Pancreas (tissue), 10 donors: Measurements from ENCODE around the gene ITLN1. TPM values are rescaled to one million over a fixed set of nuclear protein-coding genes. Genes with fewer than 3 reads are reported as not detected.
"Not testable (repeated sequence)": the region's sequence is repeated elsewhere in the genome, so short reads cannot be mapped to it uniquely, and the experiment has no call there.

ENCODE experiments used
- ATAC-seq, 4 donors: fragments of 200-7000 bp; cut with Tn5 transposase; one replicate each; pipeline versions ENCODE4 v1.8.0 to v1.9.1; 2020; ENCODE audit warnings: mild to moderate bottlenecking in 4 of 4, moderate library complexity in 4 of 4
- DNase-seq, 6 donors: peaks; one replicate each; pipeline ENCODE4 v3.0.0-alpha.2; 2020
- FAIRE-seq: peaks from 2 replicates; lab custom pipeline; 2012; peaks lifted over from hg19 to GRCh38; lab: Jason Lieb, UNC
- H3K27ac ChIP-seq, 4 donors: fragments of 200-600 bp; sonication (generic); 1 replicate in 3 of 4; 2 replicates in 1 of 4; pipeline versions ENCODE4 v1.5.0 to v1.8.0; 2020
- H3K27me3 ChIP-seq, 4 donors: fragments of 200-600 bp; one replicate each; pipeline ENCODE4 v1.8.0; 2021
- H3K36me3 ChIP-seq, 3 donors: fragments of 200-600 bp; sonication (generic) in 1 of 3; one replicate each; pipeline versions ENCODE4 v1.5.0 to v1.8.0; 2020 to 2021
- H3K4me1 ChIP-seq, 3 donors: fragments of 200-600 bp; one replicate each; pipeline ENCODE4 v1.8.0; 2021
- H3K4me3 ChIP-seq, 4 donors: fragments of 200-600 bp; sonication (generic) in 2 of 4; one replicate each; pipeline versions ENCODE4 v1.5.0 to v1.8.0; 2020 to 2021
- H3K9me3 ChIP-seq, 4 donors: fragments of 200-600 bp; one replicate each; pipeline ENCODE4 v1.8.0; 2021
- WGBS, 2 donors: extraction: QIAGEN DNeasy Blood & Tissue Kit; methylation state at CpG; one replicate each; pipeline ENCODE4 v1.1.7; 2013; 5-methylcytosine and 5-hydroxymethylcytosine counted together
- intact Hi-C, 3 donors: fragments of 100-400 bp; cut with DNase I; formaldehyde crosslinking; loops; one replicate each; pipeline versions ENCODE4 v1.11.1 to v1.14.2; 2022
- polyA plus RNA-seq, 2 donors: library from polyadenylated mRNA; stranded (reverse); fragments of 200-250 nt; gene quantifications; one replicate each; pipeline ENCODE4 v1.2.3, GENCODE V29; 2013
- total RNA-seq, 6 donors: library from RNA; stranded (reverse); fragmentation: NEBNext Ultra II Directional in 4 of 6; extraction: Animal tissue kit (Norgen Biotek cat#: 25700) in 4 of 6; gene quantifications; one replicate each; pipeline versions ENCODE4 v1.2.1 to v1.2.4, GENCODE V29; 2021 to 2023
- TF ChIP-seq, protein P1 (sequence below), 4 donors: fragments of 200-600 bp; sonication (generic) in 3 of 4; IDR thresholded peaks; one replicate each; pipeline versions ENCODE4 v1.5.0 to v1.8.0; 2021; ENCODE audit warnings: antibody characterized with exemption in 4 of 4
- donor health status: healthy with polysubstance abuse.
- donor health status: DM: no; HTN: no; CAD: no; lungs with moderate emphysema.
- donor health status: DM: no; HTN: no; CAD: no.
- donor health status: control.
- donor health status: control.
- donor health status: Bipolar disorder and iron deficiency.
- donor health status: DM: yes; HTN: yes; CAD: no.
- donor health status: DM: no; HTN: no; CAD: no.
- donor health status: DM: no; HTN: no; CAD: no.
- donor health status: DM: yes; HTN: yes; CAD: no.

ITLN1 gene
- total and polyA plus RNA-seq, 8 donors = 0.12 to 15.1 (median 0.27) TPM; not detected in 2

DNA sequence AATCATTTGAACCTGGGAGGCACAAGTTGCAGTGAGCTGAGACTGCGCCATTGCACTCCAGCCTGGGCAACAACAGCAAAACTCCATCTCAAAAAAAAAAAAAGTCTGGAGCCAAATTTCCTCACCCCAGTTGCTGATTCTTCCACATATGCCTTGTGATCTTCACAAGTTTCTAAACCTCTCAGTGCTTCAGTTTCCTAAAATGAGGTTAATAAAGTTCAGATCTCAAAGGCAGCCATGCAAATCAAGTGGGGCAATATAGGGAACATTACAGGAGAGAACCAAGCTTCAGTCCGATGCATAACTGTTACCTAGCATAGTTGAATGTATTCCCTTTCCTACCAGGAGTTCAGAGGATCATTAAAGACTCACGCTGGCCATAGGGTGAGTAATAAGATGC is 4.8 kb downstream of the ITLN1 start:
- H3K4me1 ChIP-seq = no peaks in the 10 kb centered on the region
- H3K27me3 ChIP-seq = no peaks in the 10 kb centered on the region
- no peak overlapping the region for H3K4me3 ChIP-seq
- ATAC-seq (no peak), FAIRE-seq (no peak), DNase-seq (no peak)
- no peaks in the 10 kb centered on the region for H3K9me3 ChIP-seq
- no peaks in the 10 kb centered on the region for H3K36me3 ChIP-seq
- intact Hi-C loops = no loop called here
- WGBS, 2 donors = 82 to 84% methylated on average over 3 of the region's 3 CpGs
- TF ChIP-seq, protein P1, sequence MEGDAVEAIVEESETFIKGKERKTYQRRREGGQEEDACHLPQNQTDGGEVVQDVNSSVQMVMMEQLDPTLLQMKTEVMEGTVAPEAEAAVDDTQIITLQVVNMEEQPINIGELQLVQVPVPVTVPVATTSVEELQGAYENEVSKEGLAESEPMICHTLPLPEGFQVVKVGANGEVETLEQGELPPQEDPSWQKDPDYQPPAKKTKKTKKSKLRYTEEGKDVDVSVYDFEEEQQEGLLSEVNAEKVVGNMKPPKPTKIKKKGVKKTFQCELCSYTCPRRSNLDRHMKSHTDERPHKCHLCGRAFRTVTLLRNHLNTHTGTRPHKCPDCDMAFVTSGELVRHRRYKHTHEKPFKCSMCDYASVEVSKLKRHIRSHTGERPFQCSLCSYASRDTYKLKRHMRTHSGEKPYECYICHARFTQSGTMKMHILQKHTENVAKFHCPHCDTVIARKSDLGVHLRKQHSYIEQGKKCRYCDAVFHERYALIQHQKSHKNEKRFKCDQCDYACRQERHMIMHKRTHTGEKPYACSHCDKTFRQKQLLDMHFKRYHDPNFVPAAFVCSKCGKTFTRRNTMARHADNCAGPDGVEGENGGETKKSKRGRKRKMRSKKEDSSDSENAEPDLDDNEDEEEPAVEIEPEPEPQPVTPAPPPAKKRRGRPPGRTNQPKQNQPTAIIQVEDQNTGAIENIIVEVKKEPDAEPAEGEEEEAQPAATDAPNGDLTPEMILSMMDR (IDR thresholded peaks at IDR 0.05) = no peak
- no peak overlapping the region for H3K27ac ChIP-seq

DNA sequence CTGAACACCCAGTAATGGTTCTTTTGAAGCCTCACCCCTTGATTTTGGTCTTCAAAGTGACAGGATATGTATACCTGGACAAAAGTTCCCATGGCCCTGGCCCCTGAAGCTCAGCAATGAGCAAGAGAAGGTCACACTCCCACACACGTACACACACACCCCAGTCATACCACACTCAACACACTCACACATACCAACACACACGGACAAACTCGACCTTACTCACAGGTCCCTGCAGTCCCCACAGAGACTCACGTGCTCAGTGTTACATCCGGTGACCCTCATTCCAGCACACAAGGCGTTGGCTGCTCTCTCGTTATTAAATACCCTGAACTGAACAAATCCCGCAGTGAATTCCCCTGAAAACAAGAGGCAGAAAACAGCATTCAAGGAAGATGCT is 5.9 kb downstream of the ITLN1 start:
- Histone ChIP-seq H3K27me3 (no peaks in the 10 kb centered on the region), H3K27ac (no peak overlapping the region), H3K9me3 (no peaks in the 10 kb centered on the region), H3K36me3 (no peaks in the 10 kb centered on the region), H3K4me3 (no peak overlapping the region), H3K4me1 (peaks cover 0 to 8% (median 4%) of the 10 kb centered on the region in 3 donors)
- TF ChIP-seq, protein P1 (IDR thresholded peaks at IDR 0.05) = no peak
- intact Hi-C loops = no loop called here
- ATAC-seq (no peak), FAIRE-seq (no peak), DNase-seq (no peak)
- 60 to 62% methylated on average over 8 of the region's 8 CpGs for WGBS, 2 donors

DNA sequence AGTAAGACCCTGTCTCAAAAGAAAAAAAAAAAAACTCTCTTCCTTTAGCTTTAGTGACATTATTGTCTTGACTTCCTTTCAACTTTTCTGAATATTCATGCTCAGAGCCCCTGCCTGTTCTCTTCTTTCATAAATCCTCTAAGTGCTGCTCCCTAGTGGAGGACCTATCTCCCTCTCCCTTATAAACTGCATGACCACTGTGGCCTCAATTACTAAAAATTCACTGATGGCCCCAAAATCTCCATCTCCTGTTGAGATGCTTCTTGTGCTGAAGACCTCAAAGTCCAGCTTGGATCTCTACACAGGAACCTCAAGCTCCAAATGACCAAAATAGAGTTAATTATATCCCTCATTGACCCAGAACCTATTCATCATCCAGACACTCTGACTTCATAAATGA is 7.8 kb downstream of the ITLN1 start:
- Histone ChIP-seq H3K4me3 (no peak overlapping the region), H3K9me3 (no peaks in the 10 kb centered on the region), H3K4me1 (peaks cover 0 to 8% (median 4%) of the 10 kb centered on the region in 3 donors), H3K27ac (no peak overlapping the region), H3K27me3 (no peaks in the 10 kb centered on the region), H3K36me3 (no peaks in the 10 kb centered on the region)
- ATAC-seq (no peak), FAIRE-seq (no peak), DNase-seq (no peak)
- intact Hi-C loops = no loop called here
- TF ChIP-seq, protein P1 (IDR thresholded peaks at IDR 0.05) = no peak

DNA sequence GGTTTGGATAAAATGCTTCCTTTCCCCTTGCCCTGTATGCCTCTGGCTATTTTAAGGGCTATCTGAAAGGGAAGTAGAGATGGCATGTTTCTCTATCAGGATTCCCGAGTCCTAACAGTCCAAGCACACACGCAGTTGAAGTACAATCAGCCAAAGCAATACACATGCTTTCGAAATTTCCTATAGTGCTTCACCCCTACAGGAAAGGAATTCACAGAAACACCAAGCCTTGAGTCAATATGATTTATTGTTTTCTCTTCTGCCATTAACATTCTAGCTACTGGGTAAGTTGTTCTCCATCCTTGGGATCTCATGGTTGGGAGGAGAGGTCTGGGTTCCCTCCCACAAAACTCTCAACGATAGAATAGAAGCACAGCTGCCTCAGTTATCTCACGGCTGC is 8.7 kb downstream of the ITLN1 start:
- FAIRE-seq = no peak

DNA sequence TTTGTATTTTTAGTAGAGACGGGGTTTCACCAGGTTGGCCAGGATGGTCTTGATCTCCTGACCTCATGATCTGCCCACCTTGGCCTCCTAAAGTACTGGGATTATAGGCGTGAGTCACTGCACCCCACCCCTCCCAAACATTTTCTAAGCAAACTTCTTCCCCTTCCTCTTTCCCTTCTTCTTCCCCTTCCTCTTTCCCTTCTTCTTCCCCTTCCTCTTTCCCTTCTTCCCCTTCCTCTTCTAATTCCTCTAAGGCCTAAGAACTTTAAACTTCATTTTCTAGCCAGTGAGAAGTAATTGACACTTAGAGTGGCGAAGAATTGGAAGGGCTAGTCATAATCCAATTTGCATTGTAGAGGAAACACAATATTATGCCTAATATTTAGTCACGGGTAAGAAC is 9.4 kb downstream of the ITLN1 start:
- intact Hi-C loops, ATAC-seq: not testable (repeated sequence)
- 70 to 73% methylated on average over 4 of the region's 4 CpGs for WGBS, 2 donors

More for the DNA sequence above, 8.7 kb downstream of the ITLN1 start:
- no peak for ATAC-seq
- peaks cover 0 to 8% (median 4%) of the 10 kb centered on the region in 3 donors for H3K4me1 ChIP-seq
- DNase-seq = no peak
- no peak overlapping the region for H3K4me3 ChIP-seq
- H3K27me3 ChIP-seq = no peaks in the 10 kb centered on the region
- H3K27ac ChIP-seq = no peak overlapping the region
- 79 to 83% methylated on average over 5 of the region's 5 CpGs for WGBS, 2 donors
- no peaks in the 10 kb centered on the region for H3K9me3 ChIP-seq
- TF ChIP-seq, protein P1 (IDR thresholded peaks at IDR 0.05) = no peak
- intact Hi-C loops = no loop called here
- no peaks in the 10 kb centered on the region for H3K36me3 ChIP-seq

More for the DNA sequence above, 9.4 kb downstream of the ITLN1 start:
- not testable (repeated sequence) for H3K4me1 ChIP-seq, DNase-seq, FAIRE-seq, H3K27ac ChIP-seq, H3K36me3 ChIP-seq, H3K27me3 ChIP-seq, H3K4me3 ChIP-seq, H3K9me3 ChIP-seq
